Activated CD4-positive, alpha-beta T cell treated with anti-CD3 and anti-CD28 coated beads, Interleukin-2, amount 50 U/mL, for 16 hours (primary cell): ENCODE measurements around the gene LHFPL6.

Source experiments
- DNase-seq: peaks from one replicate; pipeline ENCODE4 v3.0.0-alpha.2; 2020

The LHFPL6 gene

GRCh38 chr13:39297023-39297422 lies 306.0 kb downstream of the LHFPL6 start:
- no peak for DNase-seq

- no peak for DNase-seq
These were observed 306.8 kb downstream of the LHFPL6 start for GRCh38 chr13:39296193-39296592.
